Right ventricle myocardium inferior (tissue), 1 donor: Measurements from ENCODE around the gene DAPP1. TPM values are rescaled to one million over a fixed set of nuclear protein-coding genes. Genes with fewer than 3 reads are reported as not detected.
A peak's percentile ranks its signal among the peaks of the same experiment; 100 is the strongest.

Source experiments
- ATAC-seq: fragments of 200-7000 bp; cut with Tn5 transposase; one replicate; pipeline ENCODE4 v1.9.1; 2020; ENCODE audit warnings: mild to moderate bottlenecking, moderate library complexity
- DNase-seq: peaks from one replicate; pipeline ENCODE4 v3.0.0; 2021; ENCODE audit errors: missing footprints
- intact Hi-C: fragments of 100-400 bp; cut with DNase I; formaldehyde crosslinking; loops from one replicate; pipeline ENCODE4 v1.11.0; 2022
- total RNA-seq: library from RNA; stranded (reverse); fragmentation: NEBNext Ultra II Directional; extraction: Animal tissue kit (Norgen Biotek cat#: 25700); gene quantifications from one replicate; pipeline ENCODE4 v1.2.1, GENCODE V29; 2021
- donor health status: DM: no; HTN: yes; CAD: no; lungs with severe emphysema.

The DAPP1 gene
- total RNA-seq, 1 donor from 2014 or later = 0.73 TPM

GRCh38 chr4:99885063-99885664 lies 68.5 kb downstream of the DAPP1 start:
- intact Hi-C loops = loop anchor here (2.0 kb wide), 1 partner anchor 322 kb away; no protein-coding TSS in a partner anchor
- DNase-seq (no peak), ATAC-seq (no peak)

- intact Hi-C loops = loop anchor here (2.0 kb wide), 1 partner anchor 323 kb away; no protein-coding TSS in a partner anchor
- no peak for DNase-seq
- ATAC-seq = no peak
These were observed 69.1 kb downstream of the DAPP1 start for GRCh38 chr4:99885687-99886086.

GRCh38 chr4:99886146-99886545 lies 69.5 kb downstream of the DAPP1 start:
- intact Hi-C loops = no loop called here
- DNase-seq = no peak
- ATAC-seq = no peak

DNA sequence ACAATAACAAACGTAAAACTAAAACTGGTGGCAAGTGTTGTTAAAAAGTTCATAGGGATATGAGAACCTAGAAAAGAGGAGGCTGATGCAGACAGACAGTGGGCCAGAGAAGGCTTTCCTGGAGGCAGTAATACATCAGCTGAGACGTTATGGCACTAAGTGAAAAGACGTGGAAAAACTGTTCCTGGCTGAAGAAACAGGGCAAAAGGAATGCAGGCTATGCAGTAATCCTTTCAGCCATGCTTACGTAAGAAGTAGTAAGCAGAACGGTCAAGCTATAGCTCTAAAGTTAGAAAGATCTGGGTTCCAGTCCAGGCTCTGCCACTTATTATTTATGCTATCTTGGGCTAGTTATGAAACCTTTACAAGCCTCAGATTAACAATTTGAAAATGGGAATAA lies 71.2 kb downstream of the DAPP1 start:
- DNase-seq (no peak), ATAC-seq (no peak)
- intact Hi-C loops = no loop called here

DNA sequence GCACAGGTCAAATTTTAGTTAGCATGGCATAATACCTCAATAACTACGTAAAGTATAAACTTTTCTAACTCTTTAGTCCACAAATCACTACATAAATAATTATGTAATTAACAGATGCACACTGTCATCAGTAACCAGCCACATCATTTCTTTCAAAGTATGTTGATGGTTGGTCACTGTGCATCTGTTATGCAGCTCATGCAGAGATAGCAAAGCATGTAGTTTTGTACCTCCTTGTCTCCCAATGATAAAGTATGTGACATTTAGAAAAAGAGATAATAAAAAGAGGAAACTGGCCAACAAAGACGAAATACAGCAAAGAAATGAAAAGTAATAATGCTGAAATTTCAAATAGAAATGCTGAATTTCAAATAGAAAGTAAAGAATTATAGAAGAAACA lies 74.7 kb downstream of the DAPP1 start:
- no peak for ATAC-seq
- intact Hi-C loops = no loop called here
- no peak for DNase-seq

DNA sequence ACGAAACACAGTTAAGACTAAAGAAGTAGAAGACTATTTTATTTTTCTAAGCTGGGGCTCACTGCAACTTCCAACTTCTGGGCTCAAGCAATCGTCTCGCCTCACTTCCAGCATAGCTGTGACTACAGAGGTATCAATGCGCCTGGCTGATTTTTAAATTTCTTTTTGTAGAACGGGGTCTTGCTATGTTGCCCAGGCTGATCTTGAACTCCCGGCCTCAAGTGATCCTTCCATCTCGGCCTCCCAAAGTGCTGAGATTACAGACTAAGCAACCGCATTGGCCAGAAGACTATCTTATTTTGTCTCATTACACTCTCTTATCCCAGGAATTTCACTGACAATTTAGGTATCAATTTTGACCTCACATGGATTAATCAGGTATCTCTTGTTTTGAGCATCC lies 76.4 kb downstream of the DAPP1 start:
- ATAC-seq (no peak), DNase-seq (no peak)
- intact Hi-C loops = no loop called here

DNA sequence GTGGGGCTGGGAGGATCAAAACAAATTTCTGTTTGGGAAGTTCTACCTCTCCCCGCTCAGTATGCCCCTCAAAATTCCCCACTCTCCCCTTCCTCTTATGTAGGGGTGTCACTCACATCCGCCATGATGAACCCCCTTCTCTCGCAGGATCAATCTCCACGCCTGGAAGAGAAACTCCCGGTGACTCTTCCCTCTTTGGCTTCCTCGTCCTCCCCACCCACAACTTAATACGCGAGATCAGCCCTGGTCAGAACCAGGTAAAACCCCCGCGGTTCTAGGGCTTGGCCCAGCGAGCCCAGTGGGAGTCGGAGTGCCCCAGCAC lies 77.2 kb downstream of the DAPP1 start:
- intact Hi-C loops = loop anchor here (1.0 kb wide), 1 partner anchor 53 kb away; the partner anchor contains the start of gene DNAJB14
- ATAC-seq (no peak), DNase-seq (no peak)

DNA sequence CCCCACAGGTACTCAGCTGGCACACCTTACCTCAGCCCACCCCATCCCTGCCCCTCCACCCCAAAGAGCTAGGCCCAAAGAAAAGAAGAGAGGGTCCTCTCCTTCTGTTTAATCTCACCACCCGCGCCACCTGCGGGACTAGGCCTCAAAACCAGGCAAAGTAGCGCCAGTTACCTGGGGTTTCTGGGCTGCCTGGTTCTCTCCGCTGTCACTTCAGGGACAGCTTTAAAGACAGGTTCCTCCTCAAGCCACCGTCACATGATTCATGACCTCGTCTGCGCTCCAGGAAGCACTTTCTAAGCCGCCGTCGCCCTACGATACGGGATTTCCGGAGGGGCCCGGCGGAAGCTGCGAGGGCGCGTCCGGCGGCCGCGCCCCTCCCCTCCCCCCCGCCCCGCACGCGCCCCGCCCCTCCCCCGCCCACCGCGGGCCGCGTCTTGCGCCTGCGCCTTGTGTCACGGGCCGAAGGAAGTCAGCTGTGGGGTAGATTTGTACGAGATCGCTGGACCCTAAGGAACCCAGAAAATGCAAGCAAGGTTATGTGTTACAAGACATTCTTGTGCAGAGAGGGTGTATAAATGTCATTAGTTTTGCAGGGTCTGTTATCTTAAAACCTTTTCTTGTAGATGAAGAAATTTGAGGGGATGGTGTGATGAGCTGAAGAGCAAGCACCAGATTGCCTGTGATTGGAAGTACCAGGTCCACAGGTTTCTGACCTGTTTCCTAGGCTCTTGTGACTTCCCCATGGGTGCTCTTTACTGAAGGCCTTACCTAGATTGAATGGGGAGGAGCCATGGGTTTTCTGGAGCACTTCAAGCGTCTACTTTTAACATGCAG lies 77.8 kb downstream of the DAPP1 start, which contains the start of gene LAMTOR3:
Gene LAMTOR3 (minus strand): TSS at position 267 of the 837 bp plus-strand sequence. CDS start 464 bp downstream, outside the sequence.
- intact Hi-C loops = loop anchor here (1.0 kb wide), 1 partner anchor 52 kb away; the partner anchor contains the start of gene DNAJB14
- ATAC-seq (peak; percentile 99), DNase-seq (peak; percentile 93)

- intact Hi-C loops = loop anchor here (1.0 kb wide), 1 partner anchor 51 kb away; the partner anchor contains the start of gene DNAJB14
- peak; percentile 54 for DNase-seq
- ATAC-seq = no peak
These were observed 78.4 kb downstream of the DAPP1 start for GRCh38 chr4:99894998-99895397.

- intact Hi-C loops = no loop called here
- DNase-seq (no peak), ATAC-seq (no peak)
These were observed 98.8 kb downstream of the DAPP1 start for GRCh38 chr4:99915449-99915848.

DNA sequence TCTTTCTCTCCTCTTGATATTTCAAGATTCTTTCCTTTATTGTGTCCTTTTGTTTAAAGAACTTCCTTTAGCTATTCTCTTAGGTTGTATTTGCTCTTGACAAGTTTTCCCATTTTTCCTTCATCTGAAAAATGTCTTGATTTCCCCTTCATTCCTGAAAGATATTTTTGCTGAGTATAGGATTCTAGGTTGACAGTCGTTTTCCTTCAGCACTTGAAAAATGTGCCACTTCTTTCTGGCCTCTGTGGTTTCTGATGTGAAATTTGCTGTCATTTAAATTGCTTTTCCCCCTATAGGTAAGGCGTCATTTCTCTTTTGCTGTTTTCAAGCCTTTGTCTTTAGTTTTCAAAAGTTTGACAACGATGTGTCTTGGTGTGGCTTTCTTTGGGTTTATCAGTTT lies 100.9 kb downstream of the DAPP1 start:
- intact Hi-C loops = no loop called here
- DNase-seq = no peak
- ATAC-seq = no peak

DNA sequence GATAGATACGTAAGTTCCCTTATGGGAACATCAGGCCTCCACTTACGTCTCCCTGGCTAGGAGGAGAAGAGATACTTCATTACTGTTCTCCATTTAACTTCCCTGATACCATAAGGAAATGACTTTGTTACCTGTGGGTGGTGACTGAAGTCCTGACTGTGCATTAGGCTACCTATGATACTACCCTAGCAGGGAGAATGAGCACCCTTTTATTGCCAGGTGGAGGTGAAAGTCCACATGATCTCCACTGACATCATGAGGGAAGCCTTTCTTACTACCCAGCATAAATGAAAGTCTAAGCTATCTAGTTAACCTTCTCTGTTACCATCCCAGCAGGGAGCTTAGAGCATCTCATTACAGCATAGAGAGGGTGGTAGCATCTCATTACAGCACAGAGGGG lies 102.0 kb downstream of the DAPP1 start:
- no peak for ATAC-seq
- DNase-seq = no peak
- intact Hi-C loops = no loop called here

Other genes starting within 250 kb of the DAPP1 start
- gene MTTP, start 242.0 kb upstream of the DAPP1 start, total RNA-seq = 3.9 TPM
- 6.4 TPM for gene C4orf54, start 159.0 kb upstream of the DAPP1 start, total RNA-seq
- gene LAMTOR3, start 77.6 kb downstream of the DAPP1 start, total RNA-seq = 36.3 TPM
- 20.3 TPM for gene DNAJB14, start 129.8 kb downstream of the DAPP1 start, total RNA-seq
- 83.7 TPM for gene H2AZ1, start 133.4 kb downstream of the DAPP1 start, total RNA-seq